OCI-LY1 (cell line): ENCODE data around the gene PLD6.

Experiments
- H2AFZ ChIP-seq: fragments of 200-600 bp; sonication (generic), shearing (Covaris generic); 2 replicates; pipeline ENCODE4 v1.6.0; 2014; ENCODE audit warnings: antibody characterized with exemption, mild to moderate bottlenecking, low read length
- H3F3A ChIP-seq: fragments of 200-600 bp; sonication (generic), shearing (Covaris generic); 2 replicates; pipeline ENCODE4 v1.6.0; 2014; ENCODE audit warnings: mild to moderate bottlenecking, antibody characterized with exemption, low read length, moderate library complexity; ENCODE audit not compliant: insufficient read depth
- H3K27ac ChIP-seq: fragments of 200-600 bp; sonication (generic); 2 replicates; pipeline ENCODE4 v1.5.1; 2014; ENCODE audit warnings: low read length, mixed run types, mild to moderate bottlenecking, low read depth; ENCODE audit not compliant: poor library complexity, severe bottlenecking
- H3K27me3 ChIP-seq: fragments of 200-600 bp; sonication (generic); 2 replicates; pipeline ENCODE4 v1.6.0; 2014; ENCODE audit warnings: antibody characterized with exemption, mild to moderate bottlenecking, low read length, moderate library complexity; ENCODE audit not compliant: insufficient read depth
- H3K36me3 ChIP-seq: fragments of 200-600 bp; sonication (generic); 2 replicates; pipeline ENCODE4 v1.6.1; 2014; ENCODE audit warnings: mild to moderate bottlenecking, antibody characterized with exemption, low read length, moderate library complexity, mixed read lengths; ENCODE audit not compliant: insufficient read depth
- H3K4me1 ChIP-seq: fragments of 200-600 bp; sonication (generic); 2 replicates; pipeline ENCODE4 v1.5.1; 2014; ENCODE audit warnings: mild to moderate bottlenecking, low read length, moderate library complexity; ENCODE audit not compliant: insufficient read depth, severe bottlenecking
- H3K4me2 ChIP-seq: fragments of 200-600 bp; sonication (generic), shearing (Covaris generic); 2 replicates; pipeline ENCODE4 v1.6.1; 2014; ENCODE audit warnings: low read length
- H3K4me3 ChIP-seq: fragments of 200-600 bp; sonication (generic); 2 replicates; pipeline ENCODE4 v1.5.1; 2014; ENCODE audit warnings: low read length, low read depth, mild to moderate bottlenecking, mixed read lengths; ENCODE audit not compliant: poor library complexity, severe bottlenecking
- H3K79me2 ChIP-seq: fragments of 200-600 bp; shearing (Covaris generic); 2 replicates; pipeline ENCODE4 v1.6.1; 2016; ENCODE audit warnings: mixed run types, low read length, mixed read lengths; ENCODE audit not compliant: insufficient read depth
- H3K9ac ChIP-seq: fragments of 200-600 bp; sonication (generic), shearing (Covaris generic); 2 replicates; pipeline ENCODE4 v1.6.1; 2014; ENCODE audit warnings: mild to moderate bottlenecking, low read length, mixed read lengths
- H3K9me2 ChIP-seq: fragments of 200-600 bp; sonication (generic), shearing (Covaris generic); 2 replicates; pipeline ENCODE4 v1.6.1; 2014; ENCODE audit warnings: low read depth, mild to moderate bottlenecking, low read length, mixed read lengths
- H3K9me3 ChIP-seq: fragments of 200-600 bp; shearing (Covaris generic); 2 replicates; pipeline ENCODE4 v1.6.1; 2014; ENCODE audit warnings: low read length, mixed read lengths
- H4K20me1 ChIP-seq: fragments of 200-600 bp; sonication (generic), shearing (Covaris generic); 2 replicates; pipeline ENCODE4 v1.6.0; 2016; ENCODE audit warnings: mild to moderate bottlenecking, low read length; ENCODE audit not compliant: insufficient read depth
- CTCF ChIP-seq: fragments of 200-600 bp; sonication (generic), shearing (Covaris generic); IDR thresholded peaks from 2 replicates; pipeline ENCODE4 v1.5.1; 2017; ENCODE audit warnings: mild to moderate bottlenecking, antibody characterized with exemption, low read length, moderate library complexity, mixed read lengths
- EZH2 ChIP-seq: fragments of 200-600 bp; sonication (generic), shearing (Covaris generic); IDR thresholded peaks from 2 replicates; pipeline ENCODE4 v1.8.0; 2017; ENCODE audit warnings: borderline replicate concordance, mixed run types, mild to moderate bottlenecking, antibody characterized with exemption, low read length, moderate library complexity, mixed read lengths

Gene PLD6

GRCh38 chr17:17242246-17242645 lies 36.1 kb upstream of the PLD6 start:
- Histone ChIP-seq H3K9me2 (no peaks in the 10 kb centered on the region), H3F3A (no peaks in the 10 kb centered on the region), H3K27me3 (no peaks in the 10 kb centered on the region), H3K4me2 (no peak overlapping the region), H3K9me3 (no peaks in the 10 kb centered on the region), H3K27ac (no peak overlapping the region), H4K20me1 (no peaks in the 10 kb centered on the region), H3K36me3 (peaks cover 28% of the 10 kb centered on the region), H3K9ac (no peak overlapping the region), H3K4me1 (peaks cover 12% of the 10 kb centered on the region), H2AFZ (no peak overlapping the region), H3K79me2 (no peaks in the 10 kb centered on the region), H3K4me3 (no peak overlapping the region)
- no peak for TF ChIP-seq CTCF
- TF ChIP-seq EZH2: no peak

GRCh38 chr17:17241656-17242055 lies 35.5 kb upstream of the PLD6 start:
- Histone ChIP-seq H3F3A (no peaks in the 10 kb centered on the region), H3K79me2 (peaks cover 2% of the 10 kb centered on the region; the same call in 1 of the 2 replicates), H3K9ac (no peak overlapping the region), H3K36me3 (peaks cover 22% of the 10 kb centered on the region), H3K4me3 (no peak overlapping the region), H3K9me2 (no peaks in the 10 kb centered on the region), H3K9me3 (no peaks in the 10 kb centered on the region), H3K4me1 (peaks cover 12% of the 10 kb centered on the region), H3K4me2 (no peak overlapping the region), H3K27me3 (no peaks in the 10 kb centered on the region), H4K20me1 (no peaks in the 10 kb centered on the region), H3K27ac (no peak overlapping the region), H2AFZ (no peak overlapping the region)
- TF ChIP-seq EZH2 (no peak), CTCF (no peak)

- Histone ChIP-seq H3K36me3 (peaks cover 8% of the 10 kb centered on the region; the same call in 1 of the 2 replicates), H3K9me2 (no peaks in the 10 kb centered on the region), H4K20me1 (no peaks in the 10 kb centered on the region), H3K9ac (no peak overlapping the region), H3K4me3 (no peak overlapping the region), H3K27me3 (no peaks in the 10 kb centered on the region), H3K79me2 (peaks cover 18% of the 10 kb centered on the region; the same call in 1 of the 2 replicates), H3K27ac (peak overlapping the region; percentile 1), H3K4me1 (peaks cover 26% of the 10 kb centered on the region), H2AFZ (no peak overlapping the region), H3K9me3 (no peaks in the 10 kb centered on the region), H3F3A (no peaks in the 10 kb centered on the region), H3K4me2 (no peak overlapping the region)
- TF ChIP-seq EZH2 (no peak), CTCF (no peak)
Observed at GRCh38 chr17:17239832-17240231, 33.7 kb upstream of the PLD6 start.
